Measurements from ENCODE around the gene VRK1.

GRCh38 chr14:96901227-96901626 lies 104.0 kb downstream of the VRK1 start:
- TF ChIP-seq TAF1 (IDR thresholded peaks at IDR 0.05; ENCODE audit: borderline replicate concordance, low read depth, low read length) (no peak), POLR2AphosphoS5 (IDR thresholded peaks at IDR 0.05; ENCODE audit: low read depth, low read length) (no peak)
